HCT116 (cell line): ENCODE results near the gene KIAA0319L.

Source experiments
- ELF1 ChIP-seq: IDR thresholded peaks from 2 replicates; pipeline ENCODE4 v1.6.1; 2012; ENCODE audit warnings: low read depth, borderline replicate concordance
- EZH2 ChIP-seq: fragments of 200-600 bp; sonication (generic); IDR thresholded peaks from 2 replicates; pipeline ENCODE4 v1.6.1; 2017; ENCODE audit warnings: antibody characterized with exemption, mixed run types
- EZH2phosphoT487 ChIP-seq: fragments of 200-600 bp; IDR thresholded peaks from 2 replicates; pipeline ENCODE4 v1.6.1; 2018; ENCODE audit warnings: antibody characterized with exemption, borderline replicate concordance
- JUND ChIP-seq: IDR thresholded peaks from 2 replicates; pipeline ENCODE4 v1.6.1; 2012
- MAX ChIP-seq: IDR thresholded peaks from 2 replicates; pipeline ENCODE4 v1.6.1; 2012
- POLR2A ChIP-seq: IDR thresholded peaks from 2 replicates; pipeline ENCODE4 v1.7.0; 2011; ENCODE audit warnings: borderline replicate concordance; ENCODE audit not compliant: insufficient read depth, insufficient read length; ENCODE audit errors: extremely low read depth
- POLR2AphosphoS5 ChIP-seq: IDR thresholded peaks from 2 replicates; pipeline ENCODE4 v1.6.1; 2011; ENCODE audit warnings: mild to moderate bottlenecking, low read depth, low read length, moderate library complexity
- RAD21 ChIP-seq: IDR thresholded peaks from 2 replicates; pipeline ENCODE4 v1.6.1; 2012; ENCODE audit warnings: low read depth, mild to moderate bottlenecking
- REST ChIP-seq: IDR thresholded peaks from 2 replicates; pipeline ENCODE4 v1.6.1; 2012; ENCODE audit warnings: low read depth
- SRF ChIP-seq: IDR thresholded peaks from 2 replicates; pipeline ENCODE4 v1.6.1; 2012; ENCODE audit warnings: low read depth
- YY1 ChIP-seq: IDR thresholded peaks from 2 replicates; pipeline ENCODE4 v1.6.1; 2011; ENCODE audit warnings: low read length, low read depth, moderate library complexity, mild to moderate bottlenecking; ENCODE audit not compliant: insufficient replicate concordance; ENCODE audit errors: extremely low read depth
- ZBTB33 ChIP-seq: IDR thresholded peaks from 2 replicates; pipeline ENCODE4 v1.6.1; 2011; ENCODE audit warnings: mild to moderate bottlenecking, low read length, moderate library complexity; ENCODE audit not compliant: insufficient replicate concordance; ENCODE audit errors: extremely low read depth
- TF ChIP-seq, protein P1 (sequence below), 3 experiments: fragments of 200-600 bp in 1 of 3; sonication (generic) in 1 of 3; IDR thresholded peaks in 2 of 3; conservative IDR thresholded peaks in 1 of 3; 2 replicates each; pipeline ENCODE4 v1.5.1; 2012 to 2017; ENCODE audit warnings: low read depth in 2 of 3, low read length in 2 of 3, antibody characterized with exemption in 1 of 3, borderline replicate concordance in 1 of 3, control low read depth in 1 of 3, mild to moderate bottlenecking in 1 of 3, mixed read lengths in 1 of 3, mixed run types in 1 of 3, moderate library complexity in 1 of 3; ENCODE audit not compliant: insufficient read depth in 1 of 3

- no peak for TF ChIP-seq POLR2A
- TF ChIP-seq ZBTB33: no peak
- no peak for TF ChIP-seq RAD21
- no peak for TF ChIP-seq REST
- TF ChIP-seq, protein P1, sequence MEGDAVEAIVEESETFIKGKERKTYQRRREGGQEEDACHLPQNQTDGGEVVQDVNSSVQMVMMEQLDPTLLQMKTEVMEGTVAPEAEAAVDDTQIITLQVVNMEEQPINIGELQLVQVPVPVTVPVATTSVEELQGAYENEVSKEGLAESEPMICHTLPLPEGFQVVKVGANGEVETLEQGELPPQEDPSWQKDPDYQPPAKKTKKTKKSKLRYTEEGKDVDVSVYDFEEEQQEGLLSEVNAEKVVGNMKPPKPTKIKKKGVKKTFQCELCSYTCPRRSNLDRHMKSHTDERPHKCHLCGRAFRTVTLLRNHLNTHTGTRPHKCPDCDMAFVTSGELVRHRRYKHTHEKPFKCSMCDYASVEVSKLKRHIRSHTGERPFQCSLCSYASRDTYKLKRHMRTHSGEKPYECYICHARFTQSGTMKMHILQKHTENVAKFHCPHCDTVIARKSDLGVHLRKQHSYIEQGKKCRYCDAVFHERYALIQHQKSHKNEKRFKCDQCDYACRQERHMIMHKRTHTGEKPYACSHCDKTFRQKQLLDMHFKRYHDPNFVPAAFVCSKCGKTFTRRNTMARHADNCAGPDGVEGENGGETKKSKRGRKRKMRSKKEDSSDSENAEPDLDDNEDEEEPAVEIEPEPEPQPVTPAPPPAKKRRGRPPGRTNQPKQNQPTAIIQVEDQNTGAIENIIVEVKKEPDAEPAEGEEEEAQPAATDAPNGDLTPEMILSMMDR (IDR thresholded peaks at IDR 0.05 in 2 of 3, conservative IDR thresholded peaks at IDR 0.05 in 1 of 3; ENCODE audit: borderline replicate concordance in 1 of 3, insufficient read depth in 1 of 3, low read depth in 2 of 3, low read length in 2 of 3): no peak
- TF ChIP-seq POLR2AphosphoS5: no peak
- no peak for TF ChIP-seq EZH2
- no peak for TF ChIP-seq ELF1
- no peak for TF ChIP-seq SRF
- no peak for TF ChIP-seq YY1
- no peak for TF ChIP-seq MAX
- TF ChIP-seq JUND: no peak
- TF ChIP-seq EZH2phosphoT487: no peak
Measured at GRCh38 chr1:35571263-35571662, 14.1 kb upstream of the KIAA0319L start.
